C4-2B (cell line): Measurements from ENCODE around the gene RGS18.

Experiments
- ZFX ChIP-seq: fragments of 450-650 bp; IDR thresholded peaks from 2 replicates; pipeline ENCODE4 v1.6.1; 2017
- TF ChIP-seq, protein P1 (sequence below): fragments of 450-650 bp; conservative IDR thresholded peaks from 2 replicates; pipeline ENCODE4 v1.5.1; 2017; ENCODE audit warnings: mild to moderate bottlenecking

DNA sequence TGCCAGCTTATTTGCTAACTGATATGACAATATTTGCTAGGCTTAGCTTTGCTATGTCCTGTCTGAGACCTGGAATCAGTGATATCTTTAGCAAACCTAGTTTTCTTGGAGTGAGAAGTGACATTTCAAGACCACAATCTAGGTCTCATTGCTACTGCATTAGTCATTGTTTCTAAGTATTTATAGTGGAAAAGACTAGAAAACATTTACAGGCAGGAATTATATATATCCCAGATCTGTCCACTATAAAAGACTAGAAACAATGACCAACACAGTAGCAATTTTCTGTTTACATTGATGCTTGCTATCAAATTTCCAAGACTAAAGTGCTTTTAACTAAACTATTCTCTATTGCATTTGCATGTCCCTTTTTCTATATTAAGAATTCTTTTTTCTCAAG, 5.0 kb upstream of the RGS18 start:
- TF ChIP-seq, protein P1, sequence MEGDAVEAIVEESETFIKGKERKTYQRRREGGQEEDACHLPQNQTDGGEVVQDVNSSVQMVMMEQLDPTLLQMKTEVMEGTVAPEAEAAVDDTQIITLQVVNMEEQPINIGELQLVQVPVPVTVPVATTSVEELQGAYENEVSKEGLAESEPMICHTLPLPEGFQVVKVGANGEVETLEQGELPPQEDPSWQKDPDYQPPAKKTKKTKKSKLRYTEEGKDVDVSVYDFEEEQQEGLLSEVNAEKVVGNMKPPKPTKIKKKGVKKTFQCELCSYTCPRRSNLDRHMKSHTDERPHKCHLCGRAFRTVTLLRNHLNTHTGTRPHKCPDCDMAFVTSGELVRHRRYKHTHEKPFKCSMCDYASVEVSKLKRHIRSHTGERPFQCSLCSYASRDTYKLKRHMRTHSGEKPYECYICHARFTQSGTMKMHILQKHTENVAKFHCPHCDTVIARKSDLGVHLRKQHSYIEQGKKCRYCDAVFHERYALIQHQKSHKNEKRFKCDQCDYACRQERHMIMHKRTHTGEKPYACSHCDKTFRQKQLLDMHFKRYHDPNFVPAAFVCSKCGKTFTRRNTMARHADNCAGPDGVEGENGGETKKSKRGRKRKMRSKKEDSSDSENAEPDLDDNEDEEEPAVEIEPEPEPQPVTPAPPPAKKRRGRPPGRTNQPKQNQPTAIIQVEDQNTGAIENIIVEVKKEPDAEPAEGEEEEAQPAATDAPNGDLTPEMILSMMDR: no peak
- TF ChIP-seq ZFX: no peak
